ENCODE data around the gene THBS2.
"Not testable (repeated sequence)": the region's sequence is repeated elsewhere in the genome, so short reads cannot be mapped to it uniquely, and the experiment has no call there.

Gene THBS2

DNA sequence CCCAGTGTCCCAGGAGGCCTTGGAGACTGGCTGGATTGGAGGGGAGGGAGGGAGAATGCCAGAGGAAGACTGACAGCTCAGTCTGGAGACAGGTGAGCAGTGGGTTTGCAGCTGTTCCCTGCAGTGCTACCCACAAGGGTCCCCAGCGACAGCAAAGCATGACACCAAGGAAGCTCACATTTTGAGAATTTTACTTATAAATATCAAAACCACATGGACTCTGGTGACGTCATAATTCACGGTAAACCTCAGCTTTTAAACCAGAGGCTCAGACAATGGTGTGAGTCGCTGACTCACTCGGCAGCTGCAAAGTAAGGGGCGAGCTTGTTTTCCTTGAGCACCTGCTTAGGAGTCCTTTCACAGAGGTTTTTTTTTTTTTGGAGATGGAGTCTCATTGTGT lies 65.2 kb downstream of the THBS2 start:
- Histone ChIP-seq H3K4me1 (ENCODE audit: control insufficient read depth in 1 of 2, insufficient read depth in 2 of 2, low read length in 2 of 2) (peaks cover 0 to 3% of the 10 kb centered on the region in 2 donors), H3K36me3 (ENCODE audit: control insufficient read depth in 1 of 2, insufficient read depth in 2 of 2, low read length in 2 of 2) (no peaks in the 10 kb centered on the region), H3K9me3 (ENCODE audit: control insufficient read depth in 1 of 2, low read length in 2 of 2) (no peaks in the 10 kb centered on the region), H3K4me3 (ENCODE audit: low read depth in 1 of 2, low read length in 2 of 2) (no peak overlapping the region), H3K27me3 (ENCODE audit: low read depth, low read length) (no peaks in the 10 kb centered on the region), H3K27ac (ENCODE audit: low read length) (no peak overlapping the region)

DNA sequence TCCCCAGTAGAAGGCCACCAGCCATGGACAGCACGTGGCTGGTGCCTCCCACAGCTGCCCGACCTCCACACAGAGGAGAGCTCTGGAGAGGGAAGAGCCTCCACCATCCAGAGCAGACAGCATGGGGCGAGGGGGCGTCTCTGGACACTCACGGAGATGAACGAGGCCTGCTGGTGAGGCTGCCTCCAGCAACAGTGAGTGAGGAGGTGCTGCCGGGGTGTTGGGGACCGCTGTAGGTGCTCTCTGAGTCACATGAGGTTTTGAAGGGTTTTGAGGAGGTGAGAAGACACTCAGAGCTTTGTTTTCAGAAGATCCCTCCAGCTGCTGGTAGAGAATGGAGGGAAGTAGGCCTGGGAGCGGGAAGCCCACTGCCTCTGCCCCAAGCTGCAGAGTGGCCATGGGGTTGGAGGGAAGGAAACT lies 65.6 kb downstream of the THBS2 start:
- no peak overlapping the region for H3K4me3 ChIP-seq (ENCODE audit: low read depth in 1 of 2, low read length in 2 of 2)
- H3K27ac ChIP-seq (ENCODE audit: low read length): no peak overlapping the region
- H3K27me3 ChIP-seq (ENCODE audit: low read depth, low read length): no peaks in the 10 kb centered on the region
- no peaks in the 10 kb centered on the region for H3K9me3 ChIP-seq (ENCODE audit: control insufficient read depth in 1 of 2, low read length in 2 of 2)
- H3K36me3 ChIP-seq (ENCODE audit: control insufficient read depth in 1 of 2, insufficient read depth in 2 of 2, low read length in 2 of 2): no peaks in the 10 kb centered on the region
- H3K4me1 ChIP-seq (ENCODE audit: control insufficient read depth in 1 of 2, insufficient read depth in 2 of 2, low read length in 2 of 2): peaks cover 0 to 3% of the 10 kb centered on the region in 2 donors

DNA sequence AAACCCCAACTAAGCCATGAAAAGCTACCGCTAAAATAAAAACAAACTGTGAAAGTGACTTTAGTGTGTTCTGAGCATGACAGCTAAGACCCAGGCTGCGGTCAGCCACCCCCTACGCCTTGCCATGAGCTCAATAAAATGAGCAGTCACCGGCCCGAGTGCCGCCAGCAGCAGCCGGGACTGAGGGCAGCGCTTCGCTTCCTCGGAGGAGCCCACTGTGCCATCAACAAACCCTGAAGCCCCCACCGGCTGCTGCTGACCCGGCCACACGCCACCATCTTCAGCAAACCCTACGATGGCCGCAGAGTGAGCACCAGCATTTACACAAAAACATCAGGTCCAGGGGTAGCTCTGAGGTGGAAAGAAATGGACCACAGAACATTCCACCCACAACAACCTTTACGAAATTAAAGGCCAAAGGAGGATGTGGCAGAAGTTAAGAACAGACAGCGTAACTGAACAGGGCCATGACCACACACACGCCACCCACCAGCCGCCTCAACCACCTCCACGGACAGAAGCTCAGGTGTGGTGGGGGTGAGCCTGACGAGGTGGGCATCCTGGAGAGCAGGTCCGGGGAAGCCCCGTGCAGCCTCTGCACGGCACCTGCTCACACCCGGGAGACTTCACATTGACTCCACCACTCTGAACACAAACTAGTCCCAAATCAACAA lies 67.0 kb downstream of the THBS2 start:
- no peak overlapping the region for H3K27ac ChIP-seq (ENCODE audit: low read length)
- no peaks in the 10 kb centered on the region for H3K27me3 ChIP-seq (ENCODE audit: low read depth, low read length)
- H3K4me3 ChIP-seq (ENCODE audit: low read depth in 1 of 2, low read length in 2 of 2): no peak overlapping the region
- no peaks in the 10 kb centered on the region for H3K36me3 ChIP-seq (ENCODE audit: control insufficient read depth in 1 of 2, insufficient read depth in 2 of 2, low read length in 2 of 2)
- H3K4me1 ChIP-seq (ENCODE audit: control insufficient read depth in 1 of 2, insufficient read depth in 2 of 2, low read length in 2 of 2): peaks cover 0 to 3% of the 10 kb centered on the region in 2 donors
- H3K9me3 ChIP-seq (ENCODE audit: control insufficient read depth in 1 of 2, low read length in 2 of 2): no peaks in the 10 kb centered on the region

DNA sequence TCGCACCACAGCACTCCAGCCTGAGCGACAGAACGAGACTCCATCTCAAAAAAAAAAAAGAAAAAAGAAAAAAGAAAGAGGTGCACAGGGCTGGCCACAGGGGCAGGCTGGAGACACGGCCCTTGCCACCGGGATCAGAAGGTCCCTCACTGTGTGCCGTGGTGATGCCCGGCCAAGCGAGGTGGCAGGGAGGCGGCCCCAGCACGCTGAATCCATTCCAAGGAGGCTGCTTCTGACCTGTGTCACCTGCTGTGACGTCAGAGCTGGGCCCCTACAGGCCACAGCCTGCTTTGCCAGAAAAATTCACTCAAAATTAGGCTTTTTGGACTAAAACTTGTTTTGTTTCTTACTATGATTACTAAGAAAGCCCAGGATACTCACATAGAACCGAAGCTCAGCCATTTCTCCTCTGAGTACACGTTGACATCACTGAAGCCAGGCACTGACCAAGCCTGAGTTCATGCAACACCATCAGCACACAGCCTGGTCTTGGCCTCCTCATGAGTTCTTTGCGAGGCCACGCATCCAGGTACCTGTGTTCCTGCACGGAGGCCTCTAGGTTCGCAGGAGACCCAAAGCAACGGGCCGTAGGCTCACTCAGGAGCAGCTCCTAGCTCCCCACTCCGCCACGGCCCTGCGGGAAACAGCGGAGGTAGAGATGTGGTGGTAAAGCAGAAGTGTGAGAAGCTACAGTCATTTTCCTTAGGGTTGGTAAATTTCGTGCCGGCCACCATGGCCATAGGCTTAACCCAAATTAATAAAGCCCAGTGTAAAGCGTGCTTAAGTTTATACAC lies 67.8 kb downstream of the THBS2 start:
- Histone ChIP-seq H3K36me3 (ENCODE audit: control insufficient read depth in 1 of 2, insufficient read depth in 2 of 2, low read length in 2 of 2) (no peaks in the 10 kb centered on the region), H3K4me1 (ENCODE audit: control insufficient read depth in 1 of 2, insufficient read depth in 2 of 2, low read length in 2 of 2) (peaks cover 0 to 3% of the 10 kb centered on the region in 2 donors), H3K4me3 (ENCODE audit: low read depth in 1 of 2, low read length in 2 of 2) (no peak overlapping the region), H3K9me3 (ENCODE audit: control insufficient read depth in 1 of 2, low read length in 2 of 2) (no peaks in the 10 kb centered on the region), H3K27ac (ENCODE audit: low read length) (no peak overlapping the region), H3K27me3 (ENCODE audit: low read depth, low read length) (no peaks in the 10 kb centered on the region)

DNA sequence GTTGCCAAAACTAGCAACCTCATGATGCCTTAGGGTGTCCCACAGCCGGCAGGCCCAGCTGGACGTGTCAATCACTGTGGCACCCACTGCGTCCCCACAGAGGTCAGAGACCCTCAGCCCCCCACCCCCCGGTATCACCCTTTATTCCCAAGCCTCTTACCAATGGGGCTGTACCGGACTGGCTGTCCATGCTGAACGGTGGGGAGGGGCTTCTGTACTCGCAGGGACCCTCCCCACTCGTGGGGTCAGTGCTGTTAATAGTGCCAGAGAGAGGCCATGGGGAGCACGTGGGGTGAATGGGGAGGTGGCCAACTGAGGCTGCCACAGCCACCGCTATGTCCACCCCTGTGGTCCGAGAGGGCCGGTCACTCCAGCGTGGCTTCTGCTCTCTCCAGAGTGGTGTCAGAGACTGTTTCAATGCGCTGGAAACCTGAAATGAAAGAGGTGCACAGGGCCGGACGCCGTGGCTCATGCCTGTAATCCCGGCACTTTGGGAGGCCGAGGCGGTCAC lies 68.6 kb downstream of the THBS2 start:
- H3K9me3 ChIP-seq (ENCODE audit: control insufficient read depth in 1 of 2, low read length in 2 of 2): no peaks in the 10 kb centered on the region
- H3K4me3 ChIP-seq (ENCODE audit: low read depth in 1 of 2, low read length in 2 of 2): no peak overlapping the region
- no peaks in the 10 kb centered on the region for H3K27me3 ChIP-seq (ENCODE audit: low read depth, low read length)
- H3K4me1 ChIP-seq (ENCODE audit: control insufficient read depth in 1 of 2, insufficient read depth in 2 of 2, low read length in 2 of 2): peaks cover 0 to 3% of the 10 kb centered on the region in 2 donors
- H3K36me3 ChIP-seq (ENCODE audit: control insufficient read depth in 1 of 2, insufficient read depth in 2 of 2, low read length in 2 of 2): no peaks in the 10 kb centered on the region
- H3K27ac ChIP-seq (ENCODE audit: low read length): no peak overlapping the region

DNA sequence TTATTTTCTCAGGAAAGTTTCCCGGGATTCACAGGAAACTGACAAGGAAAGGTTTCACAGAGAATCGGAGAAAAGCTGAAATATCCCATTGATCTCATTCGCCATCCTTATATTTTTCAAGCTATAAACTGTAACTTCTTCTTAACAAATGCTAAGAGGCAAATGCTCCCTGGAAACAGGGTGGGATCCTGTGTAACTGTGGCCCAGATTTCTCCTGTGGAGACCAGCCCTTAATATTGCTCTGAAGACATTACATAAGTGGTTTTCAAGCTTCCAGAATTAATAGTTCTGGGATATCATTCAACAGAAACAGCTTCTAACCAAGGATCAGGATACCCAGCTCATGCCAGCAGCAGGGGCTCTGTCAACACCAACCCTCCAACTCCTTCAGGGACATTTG lies 69.2 kb downstream of the THBS2 start:
- Histone ChIP-seq H3K4me1 (ENCODE audit: control insufficient read depth in 1 of 2, insufficient read depth in 2 of 2, low read length in 2 of 2) (peaks cover 0 to 3% of the 10 kb centered on the region in 2 donors), H3K27ac (ENCODE audit: low read length) (no peak overlapping the region)

DNA sequence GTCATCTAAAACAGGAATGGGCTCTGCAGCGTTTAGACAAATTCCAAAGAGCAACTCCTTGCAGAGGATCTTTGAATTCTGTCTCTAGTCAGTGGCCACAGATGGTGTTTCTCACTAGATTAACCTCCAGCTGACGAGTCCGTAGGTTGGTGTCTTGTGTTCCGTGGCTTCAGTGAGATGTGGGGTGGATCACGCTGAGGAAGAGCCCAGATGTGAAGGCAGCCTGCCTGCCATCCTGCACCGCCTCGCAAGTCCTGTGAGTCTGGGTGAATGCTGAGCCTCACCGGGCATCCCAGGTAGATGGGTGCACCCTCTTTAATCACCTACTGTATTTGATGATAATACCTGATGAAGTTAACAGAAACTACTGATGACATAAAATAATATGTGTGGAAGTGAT lies 70.4 kb downstream of the THBS2 start:
- Histone ChIP-seq H3K4me3 (ENCODE audit: low read depth in 1 of 2, low read length in 2 of 2) (no peak overlapping the region), H3K9me3 (ENCODE audit: control insufficient read depth in 1 of 2, low read length in 2 of 2) (no peaks in the 10 kb centered on the region), H3K4me1 (ENCODE audit: control insufficient read depth in 1 of 2, insufficient read depth in 2 of 2, low read length in 2 of 2) (peaks cover 0 to 2% of the 10 kb centered on the region in 2 donors), H3K27me3 (ENCODE audit: low read depth, low read length) (no peaks in the 10 kb centered on the region), H3K36me3 (ENCODE audit: control insufficient read depth in 1 of 2, insufficient read depth in 2 of 2, low read length in 2 of 2) (no peaks in the 10 kb centered on the region), H3K27ac (ENCODE audit: low read length) (no peak overlapping the region)

More for the DNA sequence above, 69.2 kb downstream of the THBS2 start:
- no peak overlapping the region for H3K4me3 ChIP-seq (ENCODE audit: low read depth in 1 of 2, low read length in 2 of 2)
- no peaks in the 10 kb centered on the region for H3K27me3 ChIP-seq (ENCODE audit: low read depth, low read length)
- no peaks in the 10 kb centered on the region for H3K9me3 ChIP-seq (ENCODE audit: control insufficient read depth in 1 of 2, low read length in 2 of 2)
- no peaks in the 10 kb centered on the region for H3K36me3 ChIP-seq (ENCODE audit: control insufficient read depth in 1 of 2, insufficient read depth in 2 of 2, low read length in 2 of 2)

DNA sequence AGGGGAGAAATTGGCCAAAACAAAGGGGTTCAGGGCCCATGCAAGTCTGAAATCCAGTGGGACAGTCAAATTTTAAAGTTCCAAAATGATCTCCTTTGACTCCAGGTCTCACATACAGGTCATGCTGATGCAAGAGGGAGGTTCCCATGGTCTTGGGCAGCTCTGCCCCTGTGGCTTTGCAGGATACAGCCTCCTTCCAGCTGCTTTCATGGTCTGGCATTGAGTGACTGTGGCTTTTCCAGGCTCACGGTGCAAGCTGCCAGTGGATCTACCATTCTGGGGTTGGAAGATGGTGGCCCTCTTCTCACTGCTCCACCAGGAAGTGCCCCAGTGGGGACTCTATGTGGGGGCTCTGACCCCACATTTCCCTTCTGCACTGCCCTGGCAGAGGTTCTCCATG lies 73.8 kb downstream of the THBS2 start:
- not testable (repeated sequence) for H3K4me3 ChIP-seq (ENCODE audit: low read depth in 1 of 2, low read length in 2 of 2); H3K27me3 ChIP-seq (ENCODE audit: low read depth, low read length); H3K4me1 ChIP-seq (ENCODE audit: control insufficient read depth in 1 of 2, insufficient read depth in 2 of 2, low read length in 2 of 2); H3K9me3 ChIP-seq (ENCODE audit: control insufficient read depth in 1 of 2, low read length in 2 of 2); H3K27ac ChIP-seq (ENCODE audit: low read length); H3K36me3 ChIP-seq (ENCODE audit: control insufficient read depth in 1 of 2, insufficient read depth in 2 of 2, low read length in 2 of 2)

DNA sequence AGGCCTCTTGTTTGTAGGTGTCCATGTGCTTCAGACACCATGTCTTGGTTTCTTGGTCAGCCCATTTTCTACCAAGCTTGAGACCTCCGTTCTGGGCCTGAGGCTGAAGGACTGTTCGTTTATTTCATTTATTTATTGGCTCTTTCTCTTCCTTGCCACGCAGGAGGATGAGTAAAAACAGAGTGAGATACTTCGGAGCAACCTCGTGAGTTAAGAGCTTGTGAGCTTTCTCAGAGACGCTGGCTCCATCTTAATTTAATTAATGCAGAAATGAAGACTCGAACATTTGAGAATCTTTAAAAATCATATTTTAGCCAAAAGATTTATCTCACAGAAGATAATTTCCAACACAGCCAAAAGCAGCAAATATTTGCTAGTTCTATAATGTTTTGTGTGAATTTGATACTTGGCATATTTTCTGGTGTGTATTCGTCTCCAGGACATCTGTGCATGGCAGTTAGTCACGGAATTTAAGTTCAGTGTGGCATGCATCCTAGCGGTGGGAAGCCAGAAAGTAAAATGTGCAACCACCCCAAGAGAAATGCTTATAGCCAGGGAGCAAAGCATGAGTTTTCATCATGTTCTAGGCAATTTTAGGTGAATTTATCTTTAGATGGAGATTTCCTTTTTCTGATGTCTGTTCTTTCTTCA lies 76.0 kb downstream of the THBS2 start:
- H3K9me3 ChIP-seq (ENCODE audit: control insufficient read depth in 1 of 2, low read length in 2 of 2): no peaks in the 10 kb centered on the region
- H3K36me3 ChIP-seq (ENCODE audit: control insufficient read depth in 1 of 2, insufficient read depth in 2 of 2, low read length in 2 of 2): no peaks in the 10 kb centered on the region
- no peaks in the 10 kb centered on the region for H3K27me3 ChIP-seq (ENCODE audit: low read depth, low read length)
- H3K4me1 ChIP-seq (ENCODE audit: control insufficient read depth in 1 of 2, insufficient read depth in 2 of 2, low read length in 2 of 2): no peaks in the 10 kb centered on the region
- no peak overlapping the region for H3K4me3 ChIP-seq (ENCODE audit: low read depth in 1 of 2, low read length in 2 of 2)
- no peak overlapping the region for H3K27ac ChIP-seq (ENCODE audit: low read length)

DNA sequence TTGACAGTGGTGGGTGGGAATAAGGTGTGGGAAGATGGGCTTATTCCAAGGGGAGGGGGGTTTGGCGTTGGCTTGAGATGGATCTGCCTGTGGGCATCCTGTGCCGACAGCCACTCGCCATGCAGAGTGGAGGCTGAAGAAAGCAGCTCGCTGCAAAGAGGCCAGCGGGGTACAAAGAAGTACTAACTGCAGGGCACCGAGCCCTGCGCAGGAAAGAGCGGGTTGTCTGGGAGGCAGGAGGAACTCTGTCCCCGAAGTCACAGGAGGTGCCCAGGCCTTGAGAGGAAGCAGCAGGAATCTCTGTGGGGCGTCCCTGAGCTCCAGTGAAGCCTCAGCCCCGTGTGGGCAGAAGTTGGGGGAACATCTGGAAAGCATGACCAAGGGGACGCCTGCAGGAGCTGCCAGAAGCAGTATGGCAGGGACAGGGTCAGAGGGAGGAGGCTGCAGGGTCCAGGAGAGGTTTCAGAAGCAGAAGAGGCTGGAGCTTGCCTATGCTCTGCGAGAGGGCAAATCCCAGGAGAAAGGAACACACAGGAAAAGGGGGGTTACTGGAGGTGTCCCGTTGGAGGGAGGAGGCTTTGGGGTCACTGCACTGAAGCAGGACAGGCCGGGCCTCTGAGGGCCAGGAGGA lies 77.2 kb downstream of the THBS2 start:
- no peaks in the 10 kb centered on the region for H3K4me1 ChIP-seq (ENCODE audit: control insufficient read depth in 1 of 2, insufficient read depth in 2 of 2, low read length in 2 of 2)
- H3K36me3 ChIP-seq (ENCODE audit: control insufficient read depth in 1 of 2, insufficient read depth in 2 of 2, low read length in 2 of 2): no peaks in the 10 kb centered on the region
- H3K27ac ChIP-seq (ENCODE audit: low read length): no peak overlapping the region
- H3K27me3 ChIP-seq (ENCODE audit: low read depth, low read length): no peaks in the 10 kb centered on the region
- no peak overlapping the region for H3K4me3 ChIP-seq (ENCODE audit: low read depth in 1 of 2, low read length in 2 of 2)
- no peaks in the 10 kb centered on the region for H3K9me3 ChIP-seq (ENCODE audit: control insufficient read depth in 1 of 2, low read length in 2 of 2)

DNA sequence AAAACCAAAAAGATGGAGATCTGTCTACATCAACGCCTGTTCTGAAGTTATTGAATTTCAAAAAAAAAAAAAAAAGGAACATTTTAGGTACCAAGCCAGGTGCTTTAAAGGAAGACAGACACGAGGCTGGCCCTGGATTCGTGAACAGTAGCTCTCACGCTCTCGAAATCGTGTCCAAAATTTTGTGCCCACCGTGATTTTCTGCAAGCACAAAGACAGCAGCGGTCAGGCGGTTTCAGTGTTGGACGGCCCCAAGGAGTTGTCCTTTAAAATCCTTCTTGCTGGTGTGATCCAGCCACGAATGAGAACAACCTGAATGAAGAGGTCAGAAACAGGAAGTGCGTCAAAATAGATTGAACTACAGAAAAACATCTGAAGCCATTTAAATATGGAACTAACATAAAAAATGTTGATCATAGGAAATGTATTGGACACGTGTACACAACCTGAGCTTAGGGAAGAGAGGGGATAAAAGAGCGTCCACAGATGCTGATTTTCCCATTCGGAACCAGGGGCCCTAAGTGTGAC lies 78.2 kb downstream of the THBS2 start:
- no peaks in the 10 kb centered on the region for H3K9me3 ChIP-seq (ENCODE audit: control insufficient read depth in 1 of 2, low read length in 2 of 2)
- no peaks in the 10 kb centered on the region for H3K4me1 ChIP-seq (ENCODE audit: control insufficient read depth in 1 of 2, insufficient read depth in 2 of 2, low read length in 2 of 2)
- H3K27me3 ChIP-seq (ENCODE audit: low read depth, low read length): no peaks in the 10 kb centered on the region
- no peak overlapping the region for H3K4me3 ChIP-seq (ENCODE audit: low read depth in 1 of 2, low read length in 2 of 2)
- H3K36me3 ChIP-seq (ENCODE audit: control insufficient read depth in 1 of 2, insufficient read depth in 2 of 2, low read length in 2 of 2): no peaks in the 10 kb centered on the region
- no peak overlapping the region for H3K27ac ChIP-seq (ENCODE audit: low read length)

Data from muscle layer of duodenum (tissue), 2 donors.